Heart left ventricle (tissue), 13 donors: ENCODE results near the gene HDAC5.

Experiments used
- CTCF ChIP-seq, 12 donors: fragments of 200-600 bp; sonication (generic) in 4 of 12; IDR thresholded peaks; one replicate each; pipeline versions ENCODE4 v1.5.0 to v1.8.0; 2018 to 2022; ENCODE audit warnings: antibody characterized with exemption in 12 of 12, mild to moderate bottlenecking in 5 of 12
- POLR2A ChIP-seq, 2 donors: fragments of 450-650 bp; IDR thresholded peaks; one replicate each; pipeline ENCODE4 v1.6.1; 2017; ENCODE audit warnings: antibody characterized with exemption in 2 of 2, mild to moderate bottlenecking in 2 of 2, moderate library complexity in 2 of 2
- donor health status: ischemic (EF 13 %, LVEDD 7.1; RV severe dilation, severe dysfunction).
- donor health status: DM: no; HTN: yes; CAD: no.
- donor health status: DM: no; HTN: no; CAD: no.
- donor health status: ischemic (EF 25% LVEDD 6.9; RV normal size, moderate dysfunction).
- donor health status: ischemic (EF 25% LVEDD 5.7; RV mildly dilated, moderate dysfunction).
- donor health status: ischemic (EF 35%, LVEDD 5.7; RV mildly dilated, moderate dysfunction).
- donor health status: nonischemic (EF 11% LVEDD 7.7; RV severe dilation, severe dysfunction).
- donor health status: DM: yes; HTN: yes; CAD: no.
- donor health status: PGD.
- donor health status: ischemic (EF 29% LVEDD 5.4; RV normal size, mild dysfunction).
- donor health status: nonischemic (EF 23%, LVEDD 6.1; RV moderate dilation, normal function).

- TF ChIP-seq CTCF (IDR thresholded peaks at IDR 0.05) (no peak), POLR2A (IDR thresholded peaks at IDR 0.05) (no peak)
Observed at GRCh38 chr17:44071198-44071520, 52.3 kb downstream of the HDAC5 start.
